ENCODE results near the gene PIK3CD. TPM values are rescaled to one million over a fixed set of nuclear protein-coding genes. Genes with fewer than 3 reads are reported as not detected.

Gene PIK3CD
- total RNA-seq, 1 donor from 2014 or later = 287 TPM

DNA sequence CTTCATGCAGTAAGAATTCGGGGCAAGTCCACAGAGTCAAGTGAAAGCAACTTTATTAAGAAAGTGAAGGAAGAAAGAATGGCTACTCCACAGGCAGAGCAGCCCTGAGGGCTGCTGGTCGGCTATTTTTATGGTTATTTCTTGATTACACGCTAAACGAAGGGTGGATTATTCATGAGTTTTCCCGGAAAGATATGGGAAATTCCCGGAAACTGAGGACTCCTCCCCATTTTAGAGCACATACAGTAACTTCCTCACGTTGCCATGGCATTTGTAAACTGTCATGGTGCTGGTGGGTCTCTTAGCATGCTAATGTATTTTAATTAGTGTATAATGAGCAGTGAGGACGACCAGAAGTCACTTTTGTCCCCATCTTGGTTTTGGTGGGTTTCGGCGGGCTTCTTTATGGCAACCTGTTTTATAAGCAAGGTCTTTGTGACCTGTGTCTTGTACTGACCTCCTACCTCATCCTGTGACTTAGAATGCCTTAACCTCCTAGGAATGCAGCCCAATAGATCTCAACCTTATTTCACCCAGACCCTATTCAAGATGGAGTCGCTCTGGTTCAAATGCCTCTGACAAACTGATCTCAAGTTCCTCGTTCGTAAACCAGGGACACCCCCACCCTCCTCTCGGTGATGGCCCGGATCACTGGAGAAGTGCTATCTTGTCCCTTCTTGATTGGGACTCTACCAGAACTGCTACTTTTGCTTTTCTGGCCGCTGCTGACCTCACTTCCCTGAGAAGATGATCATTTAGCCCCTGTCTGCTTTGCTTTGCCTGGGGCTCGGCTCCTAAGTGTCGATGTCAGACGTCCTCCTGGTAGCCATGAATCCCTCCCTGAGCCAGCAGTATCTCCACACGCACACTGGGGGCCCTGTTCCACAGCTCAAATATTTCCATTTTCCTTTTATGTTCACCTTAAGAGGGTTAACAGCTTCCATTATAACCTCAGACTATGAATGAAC is 123.5 kb downstream of the PIK3CD start:
- intact Hi-C loops (cut with micrococcal nuclease) = no loop called here
- Mint-ChIP-seq H3K27ac (no peak overlapping the region), H3K4me3 (no peak overlapping the region), H3K4me1 (ENCODE audit: low read depth) (peaks cover 6% of the 10 kb centered on the region), H3K36me3 (ENCODE audit: low read depth) (peaks cover 11% of the 10 kb centered on the region), H3K9me3 (no peaks in the 10 kb centered on the region), H3K27me3 (ENCODE audit: insufficient read depth) (no peaks in the 10 kb centered on the region)
- no peak for DNase-seq (ENCODE audit: low spot score)

GRCh38 chr1:9776685-9777084 is 125.2 kb downstream of the PIK3CD start:
- no peaks in the 10 kb centered on the region for H3K9me3 Mint-ChIP-seq
- no peak overlapping the region for H3K4me3 Mint-ChIP-seq

More at GRCh38 chr1:9776685-9777084, 125.2 kb downstream of the PIK3CD start:
- Mint-ChIP-seq H3K27ac (no peak overlapping the region), H3K4me1 (ENCODE audit: low read depth) (peaks cover 11% of the 10 kb centered on the region), H3K27me3 (ENCODE audit: insufficient read depth) (no peaks in the 10 kb centered on the region), H3K36me3 (ENCODE audit: low read depth) (peaks cover 11% of the 10 kb centered on the region)
- intact Hi-C loops (cut with micrococcal nuclease) = no loop called here
- no peak for DNase-seq (ENCODE audit: low spot score)

Other genes with a start within 250 kb of the PIK3CD start
- gene SLC25A33, start 112.3 kb upstream of the PIK3CD start, total RNA-seq = 12.5 and 13.5 TPM in 2 replicates
- 36.7 and 38.7 TPM in 2 replicates for gene TMEM201, start 62.8 kb upstream of the PIK3CD start, total RNA-seq
- gene CLSTN1, start 172.2 kb downstream of the PIK3CD start, total RNA-seq = 48.0 and 48.6 TPM in 2 replicates